ENCODE measurements around the gene RAB39B.

DNA sequence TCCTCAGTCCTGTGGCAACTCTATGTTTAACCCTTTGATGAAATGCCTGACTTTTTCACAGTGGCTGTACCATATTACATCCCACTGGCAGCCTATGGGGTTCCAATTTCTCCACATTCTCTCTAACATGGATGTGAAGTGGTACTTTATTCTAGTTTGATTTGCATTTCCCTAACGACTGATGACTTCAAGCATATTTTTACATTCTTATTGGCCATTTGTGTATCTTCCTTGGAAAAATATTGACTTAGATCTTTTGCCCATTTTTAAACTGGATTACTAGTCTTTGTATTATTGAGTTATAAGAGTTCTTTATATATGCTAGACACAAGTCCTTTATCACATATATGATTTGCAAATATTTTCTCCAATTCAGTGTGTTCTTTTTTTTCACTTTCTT is 2.1 kb upstream of the RAB39B start:
- no peak for TF ChIP-seq CTCF (IDR thresholded peaks at IDR 0.05)
- no peak for TF ChIP-seq POLR2A (IDR thresholded peaks at IDR 0.05)
- TF ChIP-seq POLR2AphosphoS5 (IDR thresholded peaks at IDR 0.05), result no peak
- TF ChIP-seq EP300 (IDR thresholded peaks at IDR 0.05), result no peak
